Measurements from ENCODE around the gene SMOC1. TPM values are rescaled to one million over a fixed set of nuclear protein-coding genes. Genes with fewer than 3 reads are reported as not detected.

Gene SMOC1
- total RNA-seq, 1 experiment from 2014 or later: 0.68 TPM

GRCh38 chr14:70011708-70012107 is 132.5 kb downstream of the SMOC1 start:
- no peaks in the 10 kb centered on the region for H3K79me2 ChIP-seq (ENCODE audit: insufficient read depth, low read length)
- no peak overlapping the region for H3T11ph ChIP-seq (ENCODE audit: low read length)
- no peak overlapping the region; a peak in 1 of 7 replicates for H3K27ac Mint-ChIP-seq
- no peaks in the 10 kb centered on the region for H3K36me3 Mint-ChIP-seq (ENCODE audit: insufficient read depth in 1 of 3, low read depth in 3 of 3)
- peaks cover 22 to 26% of the 10 kb centered on the region in 2 experiments for H3K4me1 Mint-ChIP-seq
- H3K4me2 ChIP-seq (ENCODE audit: insufficient read depth, insufficient read length, low read length): no peak overlapping the region
- H3K14ac ChIP-seq (ENCODE audit: insufficient read depth, low read length): no peak overlapping the region
- no peaks in the 10 kb centered on the region for H3K9me3 ChIP-seq (ENCODE audit: control insufficient read depth, low read depth, low read length)
- no CpG with 5 or more reads among the region's 7 CpGs for WGBS (ENCODE audit: extremely low coverage, insufficient read length, low lambda C conversion rate)
- no peak overlapping the region for H4K8ac ChIP-seq (replicated peaks; ENCODE audit: insufficient read length, low read depth, low read length)
- DNase-seq: no peak
- no peak overlapping the region for H2AFZ ChIP-seq (ENCODE audit: low read length)
- H3K27ac ChIP-seq (ENCODE audit: insufficient read length, low read depth, low read length): no peak overlapping the region
- no peak overlapping the region for H3K23ac ChIP-seq (ENCODE audit: insufficient read length, low read depth, low read length)
- no peak overlapping the region for H2BK120ac ChIP-seq (ENCODE audit: low read depth, low read length, poor library complexity, severe bottlenecking)
- H3K23me2 ChIP-seq (ENCODE audit: insufficient read length, low read depth, low read length, poor library complexity, severe bottlenecking): no peaks in the 10 kb centered on the region
- no peak overlapping the region for H2BK5ac ChIP-seq (ENCODE audit: insufficient read length, low read length)
- H4K91ac ChIP-seq (ENCODE audit: insufficient read length, low read depth, low read length): no peak overlapping the region
- H2AK5ac ChIP-seq (ENCODE audit: insufficient read length, low read length): no peak overlapping the region
- H4K20me1 ChIP-seq (ENCODE audit: control insufficient read depth, insufficient read depth, insufficient read length): no peaks in the 10 kb centered on the region
- no peak for TF ChIP-seq CTCF (conservative IDR thresholded peaks at IDR 0.05)
- no peaks in the 10 kb centered on the region for H3K79me1 ChIP-seq (ENCODE audit: insufficient read depth, low read depth, low read length, poor library complexity, severe bottlenecking)
- no peak overlapping the region for H2BK20ac ChIP-seq (ENCODE audit: low read depth, low read length, poor library complexity, severe bottlenecking)
- H3K18ac ChIP-seq (ENCODE audit: insufficient read length, low read depth, low read length): no peak overlapping the region
- H2BK15ac ChIP-seq (ENCODE audit: low read depth, low read length): no peak overlapping the region
- no peak overlapping the region for H3K9ac ChIP-seq (ENCODE audit: extremely low read depth, insufficient read length, low read length)
- no peak overlapping the region for H3K4ac ChIP-seq (ENCODE audit: low read depth, low read length)
- H2BK12ac ChIP-seq (ENCODE audit: insufficient read length, low read depth, low read length): no peak overlapping the region
- H3K9me3 Mint-ChIP-seq: no peaks in the 10 kb centered on the region
- H4K5ac ChIP-seq (ENCODE audit: insufficient read length, low read depth, low read length): no peak overlapping the region
- H3K4me3 Mint-ChIP-seq: no peak overlapping the region
- peaks cover 1% of the 10 kb centered on the region; the same call in 1 of the 2 replicates for H3K27me3 Mint-ChIP-seq (ENCODE audit: low read depth)
- H3K56ac ChIP-seq (ENCODE audit: insufficient read length, low read depth, low read length): no peak overlapping the region
- no peaks in the 10 kb centered on the region for H3K27me3 ChIP-seq (ENCODE audit: insufficient read depth, low read length)
- peaks cover 2% of the 10 kb centered on the region; the same call in 1 of the 2 replicates for H3K4me1 ChIP-seq (ENCODE audit: insufficient read depth, low read length)

Measured in H9 (cell line).